Rectal smooth muscle tissue (tissue), 1 donor: ENCODE results near the gene SFMBT2.

ENCODE experiments used
- H3K27ac ChIP-seq: one replicate; pipeline ENCODE4 v1.7.0; 2013; ENCODE audit warnings: low read depth, low read length, inconsistent platforms
- H3K27me3 ChIP-seq: one replicate; pipeline ENCODE4 v1.7.0; 2013; ENCODE audit warnings: low read length; ENCODE audit not compliant: control insufficient read depth, insufficient read depth
- H3K36me3 ChIP-seq: one replicate; pipeline ENCODE4 v1.7.0; 2013; ENCODE audit warnings: low read length; ENCODE audit not compliant: control insufficient read depth, insufficient read depth
- H3K4me1 ChIP-seq: one replicate; pipeline ENCODE4 v1.7.0; 2013; ENCODE audit warnings: low read length; ENCODE audit not compliant: control insufficient read depth, insufficient read depth
- H3K4me3 ChIP-seq: one replicate; pipeline ENCODE4 v1.7.0; 2013; ENCODE audit warnings: low read length
- H3K9ac ChIP-seq: one replicate; pipeline ENCODE4 v1.7.0; 2013; ENCODE audit warnings: low read length

The SFMBT2 gene

GRCh38 chr10:7419998-7420397 lies 9.2 kb upstream of the SFMBT2 start:
- Histone ChIP-seq H3K27ac (no peak overlapping the region), H3K9ac (no peak overlapping the region)

GRCh38 chr10:7417807-7418206 lies 7.0 kb upstream of the SFMBT2 start:
- peaks cover 1% of the 10 kb centered on the region for H3K27me3 ChIP-seq
- H3K4me1 ChIP-seq: no peaks in the 10 kb centered on the region
- no peak overlapping the region for H3K4me3 ChIP-seq
- H3K36me3 ChIP-seq: no peaks in the 10 kb centered on the region
- no peak overlapping the region for H3K27ac ChIP-seq
- no peak overlapping the region for H3K9ac ChIP-seq

More at GRCh38 chr10:7419998-7420397, 9.2 kb upstream of the SFMBT2 start:
- Histone ChIP-seq H3K4me1 (no peaks in the 10 kb centered on the region), H3K27me3 (no peaks in the 10 kb centered on the region), H3K4me3 (no peak overlapping the region), H3K36me3 (no peaks in the 10 kb centered on the region)

- H3K27me3 ChIP-seq: peaks cover 7% of the 10 kb centered on the region
- H3K4me1 ChIP-seq: no peaks in the 10 kb centered on the region
- no peak overlapping the region for H3K27ac ChIP-seq
- H3K36me3 ChIP-seq: no peaks in the 10 kb centered on the region
- H3K9ac ChIP-seq: no peak overlapping the region
- no peak overlapping the region for H3K4me3 ChIP-seq
These were observed 6.3 kb upstream of the SFMBT2 start for GRCh38 chr10:7417103-7417623.

- H3K27me3 ChIP-seq: peaks cover 9% of the 10 kb centered on the region
- no peak overlapping the region for H3K9ac ChIP-seq
- no peak overlapping the region for H3K4me3 ChIP-seq
- H3K36me3 ChIP-seq: no peaks in the 10 kb centered on the region
- H3K27ac ChIP-seq: no peak overlapping the region
- H3K4me1 ChIP-seq: no peaks in the 10 kb centered on the region
These were observed 3.9 kb upstream of the SFMBT2 start for GRCh38 chr10:7414766-7415165.

GRCh38 chr10:7412928-7413282 lies 2.1 kb upstream of the SFMBT2 start:
- H3K27me3 ChIP-seq: peaks cover 14% of the 10 kb centered on the region
- H3K9ac ChIP-seq: no peak overlapping the region
- H3K27ac ChIP-seq: no peak overlapping the region
- H3K4me1 ChIP-seq: peaks cover 7% of the 10 kb centered on the region
- peak overlapping the region; percentile 5 for H3K4me3 ChIP-seq
- H3K36me3 ChIP-seq: no peaks in the 10 kb centered on the region

- Histone ChIP-seq H3K27me3 (peaks cover 14% of the 10 kb centered on the region), H3K4me3 (peak overlapping the region; percentile 35), H3K36me3 (no peaks in the 10 kb centered on the region), H3K27ac (no peak overlapping the region), H3K4me1 (peaks cover 8% of the 10 kb centered on the region), H3K9ac (no peak overlapping the region)
These were observed 1.5 kb upstream of the SFMBT2 start for GRCh38 chr10:7412237-7412927.

GRCh38 chr10:7411671-7412128 lies 866 bp upstream of the SFMBT2 start:
- Histone ChIP-seq H3K4me1 (peaks cover 8% of the 10 kb centered on the region), H3K36me3 (no peaks in the 10 kb centered on the region), H3K9ac (no peak overlapping the region), H3K27me3 (peaks cover 14% of the 10 kb centered on the region), H3K4me3 (peak overlapping the region; percentile 80), H3K27ac (no peak overlapping the region)

GRCh38 chr10:7410301-7410861 lies 453 bp downstream of the SFMBT2 start:
- H3K4me1 ChIP-seq: peaks cover 8% of the 10 kb centered on the region
- peak overlapping the region; percentile 7 for H3K27ac ChIP-seq

GRCh38 chr10:7409732-7410168 lies 1.1 kb downstream of the SFMBT2 start:
- Histone ChIP-seq H3K4me1 (peaks cover 8% of the 10 kb centered on the region), H3K36me3 (no peaks in the 10 kb centered on the region), H3K4me3 (peak overlapping the region; percentile 80), H3K27ac (no peak overlapping the region), H3K27me3 (peaks cover 14% of the 10 kb centered on the region), H3K9ac (no peak overlapping the region)

More at GRCh38 chr10:7410301-7410861, 453 bp downstream of the SFMBT2 start:
- Histone ChIP-seq H3K36me3 (no peaks in the 10 kb centered on the region), H3K27me3 (peaks cover 14% of the 10 kb centered on the region), H3K4me3 (peak overlapping the region; percentile 80), H3K9ac (no peak overlapping the region)

- Histone ChIP-seq H3K9ac (no peak overlapping the region), H3K36me3 (no peaks in the 10 kb centered on the region), H3K27ac (no peak overlapping the region), H3K4me1 (peaks cover 8% of the 10 kb centered on the region), H3K4me3 (peak overlapping the region; percentile 80), H3K27me3 (peaks cover 14% of the 10 kb centered on the region)
These were observed 1.6 kb downstream of the SFMBT2 start for GRCh38 chr10:7409045-7409731.

- Histone ChIP-seq H3K9ac (peak overlapping the region; percentile 21), H3K4me1 (peaks cover 8% of the 10 kb centered on the region), H3K27ac (peak overlapping the region; percentile 50), H3K36me3 (no peaks in the 10 kb centered on the region), H3K27me3 (peaks cover 14% of the 10 kb centered on the region), H3K4me3 (peak overlapping the region; percentile 80)
These were observed 2.4 kb downstream of the SFMBT2 start for GRCh38 chr10:7408291-7409044.
